Endothelial cell of umbilical vein (primary cell): ENCODE measurements around the gene ZNF385C. TPM values are rescaled to one million over a fixed set of nuclear protein-coding genes. Genes with fewer than 3 reads are reported as not detected.

ENCODE experiments used
- BruUV-seq: library from RNA; stranded (reverse); fragments of 400-500 nt; replicated peaks from 2 replicates; lab custom pipeline; 2021; lab: Mats Ljungman, UMichigan
- CTCF ChIA-PET: fragments of 300-600, 350-600 bp; sonication (Branson Sonifier 250); formaldehyde crosslinking; loops from one replicate; lab custom pipeline; 2021; ENCODE audit warnings: antibody characterized with exemption, inconsistent platforms; lab: Charles Lee
- POLR2A ChIA-PET: fragments of 300-600, 350-600 bp; sonication (Branson Sonifier 250); formaldehyde crosslinking; loops from one replicate; lab custom pipeline; 2021; ENCODE audit warnings: antibody characterized with exemption, inconsistent platforms; lab: Charles Lee
- DNase-seq: peaks from one replicate; pipeline ENCODE4 v3.0.0-alpha.2; 2011; ENCODE audit warnings: low read depth, low spot score
- FAIRE-seq: peaks from 2 replicates; lab custom pipeline; 2011; peaks lifted over from hg19 to GRCh38; lab: Jason Lieb, UNC
- H2AFZ ChIP-seq: 2 replicates; pipeline ENCODE4 v1.6.0; 2012; ENCODE audit warnings: low read depth, low read length, control low read depth, inconsistent platforms
- H3K27ac ChIP-seq: 2 replicates; pipeline ENCODE4 v1.5.1; 2011; ENCODE audit warnings: low read depth, mild to moderate bottlenecking, control low read depth, low read length, moderate library complexity; ENCODE audit not compliant: insufficient read depth
- H3K27me3 ChIP-seq, 2 experiments: 2 replicates each; pipeline versions ENCODE4 v1.6.0 to v1.6.1; 2011; ENCODE audit warnings: low read length in 2 of 2, mixed read lengths in 1 of 2; ENCODE audit not compliant: control insufficient read depth in 2 of 2, insufficient read depth in 2 of 2
- H3K36me3 ChIP-seq, 2 experiments: 2 replicates in 1 of 2; 3 replicates in 1 of 2; pipeline ENCODE4 v1.5.1; 2011; ENCODE audit warnings: low read length in 2 of 2, mild to moderate bottlenecking in 1 of 2, moderate library complexity in 1 of 2; ENCODE audit not compliant: control insufficient read depth in 2 of 2, insufficient read depth in 2 of 2; ENCODE audit errors: extremely low read depth in 1 of 2
- H3K4me1 ChIP-seq: 3 replicates; pipeline ENCODE4 v1.5.1; 2011; ENCODE audit warnings: mild to moderate bottlenecking, low read length; ENCODE audit not compliant: control insufficient read depth, insufficient read depth; ENCODE audit errors: extremely low read depth
- H3K4me2 ChIP-seq: 2 replicates; pipeline ENCODE4 v1.6.1; 2011; ENCODE audit warnings: low read length, control low read depth, mixed read lengths; ENCODE audit not compliant: insufficient read depth
- H3K4me3 ChIP-seq, 3 experiments: fragments of 200-600 bp in 1 of 3; sonication (generic), shearing (Covaris generic) in 1 of 3; replicated peaks in 1 of 3; 2 replicates each; pipeline ENCODE4 v1.5.1; 2011 to 2016; ENCODE audit warnings: control low read depth in 3 of 3, low read length in 3 of 3, mild to moderate bottlenecking in 2 of 3, inconsistent platforms in 1 of 3, low read depth in 1 of 3, moderate library complexity in 1 of 3; ENCODE audit not compliant: insufficient read depth in 1 of 3
- H3K79me2 ChIP-seq: 2 replicates; pipeline ENCODE4 v1.6.0; 2012; ENCODE audit warnings: low read length, inconsistent platforms; ENCODE audit not compliant: control insufficient read depth, insufficient read depth
- H3K9ac ChIP-seq: replicated peaks from 2 replicates; pipeline ENCODE3; 2011; ENCODE audit warnings: low read length, control low read depth; ENCODE audit not compliant: insufficient read depth; ENCODE audit errors: extremely low read depth
- H3K9me1 ChIP-seq: replicated peaks from 3 replicates; pipeline ENCODE4 v1.6.0; 2011; ENCODE audit warnings: mild to moderate bottlenecking, low read length; ENCODE audit not compliant: control insufficient read depth, insufficient read depth; ENCODE audit errors: extremely low read depth
- H3K9me3 ChIP-seq: replicated peaks from 2 replicates; pipeline ENCODE4 v1.5.1; 2012; ENCODE audit warnings: low read length, inconsistent platforms; ENCODE audit not compliant: control insufficient read depth, insufficient read depth
- H4K20me1 ChIP-seq: replicated peaks from 2 replicates; pipeline ENCODE3; 2011; ENCODE audit warnings: mild to moderate bottlenecking, low read length; ENCODE audit not compliant: control insufficient read depth, insufficient read depth; ENCODE audit errors: extremely low read depth
- CTCF ChIP-seq, 2 donors: IDR thresholded peaks; 1 replicate in 1 of 2; 2 replicates in 1 of 2; pipeline ENCODE4 v1.5.1; 2011; ENCODE audit warnings: low read length in 2 of 2, mild to moderate bottlenecking in 2 of 2, moderate library complexity in 2 of 2, control low read depth in 1 of 2, inconsistent platforms in 1 of 2, low read depth in 1 of 2; ENCODE audit not compliant: insufficient read depth in 1 of 2; ENCODE audit errors: extremely low read depth in 1 of 2
- EZH2 ChIP-seq: IDR thresholded peaks from 2 replicates; pipeline ENCODE4 v1.6.1; 2012; ENCODE audit warnings: borderline replicate concordance, low read depth, mild to moderate bottlenecking, moderate library complexity, low read length, inconsistent platforms; ENCODE audit not compliant: severe bottlenecking
- FOS ChIP-seq: IDR thresholded peaks from 2 replicates; pipeline ENCODE4 v1.6.1; 2011; ENCODE audit warnings: mild to moderate bottlenecking, low read length, moderate library complexity, borderline replicate concordance; ENCODE audit not compliant: insufficient read depth
- GATA2 ChIP-seq: IDR thresholded peaks from 2 replicates; pipeline ENCODE4 v1.7.0; 2011; ENCODE audit warnings: low read depth, mild to moderate bottlenecking, moderate library complexity, mixed read lengths, low read length; ENCODE audit not compliant: insufficient read length, insufficient read depth
- JUN ChIP-seq: IDR thresholded peaks from 2 replicates; pipeline ENCODE4 v1.6.1; 2011; ENCODE audit warnings: borderline replicate concordance, low read depth; ENCODE audit not compliant: insufficient read length, insufficient read depth
- MAX ChIP-seq: IDR thresholded peaks from 2 replicates; pipeline ENCODE4 v1.6.1; 2011; ENCODE audit not compliant: insufficient read depth, insufficient read length
- MYC ChIP-seq: IDR thresholded peaks from one replicate; pipeline ENCODE4 v1.6.1; 2011; ENCODE audit warnings: mild to moderate bottlenecking, low read depth, low read length
- POLR2A ChIP-seq: IDR thresholded peaks from 2 replicates; pipeline ENCODE4 v1.6.1; 2012; ENCODE audit warnings: low read depth, mild to moderate bottlenecking, control low read depth, low read length
- POLR2AphosphoS5 ChIP-seq: IDR thresholded peaks from 2 replicates; pipeline ENCODE4 v1.6.1; 2012; ENCODE audit warnings: low read depth, mild to moderate bottlenecking, control low read depth, low read length, moderate library complexity; ENCODE audit not compliant: insufficient read depth
- dilution Hi-C: fragments of 300-500 bp; cut with MboI; formaldehyde crosslinking; loops from one replicate; pipeline ENCODE4 v1.15.0; 2019; ENCODE audit warnings: low sequenced_read_pairs; ENCODE audit not compliant: extremely low pct_ligation_motif_present
- intact Hi-C: fragments of 100-400 bp; cut with micrococcal nuclease; formaldehyde crosslinking; loops from one replicate; pipeline ENCODE4 v1.10.0; 2022
- polyA plus RNA-seq, 4 experiments: library from polyadenylated mRNA; depleted of rRNA in 3 of 4; stranded (reverse) in 3 of 4; unstranded in 1 of 4; fragments of >200 nt; gene quantifications; 2 replicates each; pipeline versions ENCODE4 v1.2.1 to v1.2.3, GENCODE V29; 2011 to 2012; ENCODE audit warnings: missing spikeins in 1 of 4
- total RNA-seq: library from RNA; stranded (reverse); gene quantifications from 2 replicates; pipeline ENCODE4 v1.2.3, GENCODE V29; 2021

ZNF385C gene
- total and polyA plus RNA-seq, 2 donors (not counting 3 experiments of a cell fraction or from before 2014, with no cell fraction given), result 0.07 TPM; not detected in 1

- FAIRE-seq, result no peak
- H3K4me1 ChIP-seq, result no peaks in the 10 kb centered on the region
- peaks cover 30 to 44% of the 10 kb centered on the region in 2 experiments for H3K36me3 ChIP-seq
- dilution Hi-C loops, result no loop called here
- H3K4me3 ChIP-seq, result no peak overlapping the region
- POLR2A ChIA-PET, result interaction anchor here (0.6 kb wide), 1 partner anchor 19 kb away, joined by 8 read pairs; no protein-coding TSS in a partner anchor
- no peak for TF ChIP-seq MYC
- no peak for TF ChIP-seq POLR2A
- no peak for TF ChIP-seq MAX
- TF ChIP-seq FOS, result no peak
- no peak for TF ChIP-seq CTCF (IDR thresholded peaks at IDR 0.05; ENCODE audit: extremely low read depth in 1 of 2, insufficient read depth in 1 of 2, low read depth in 1 of 2, low read length in 2 of 2)
- no peak for TF ChIP-seq JUN
- TF ChIP-seq GATA2, result no peak
- TF ChIP-seq POLR2AphosphoS5, result no peak
- TF ChIP-seq EZH2, result no peak
- no TSS peak for BruUV-seq
- no peak overlapping the region for H3K9ac ChIP-seq
- H3K79me2 ChIP-seq, result no peaks in the 10 kb centered on the region
- no peaks in the 10 kb centered on the region for H3K9me1 ChIP-seq
- no peak overlapping the region for H3K4me2 ChIP-seq
- H3K9me3 ChIP-seq, result no peaks in the 10 kb centered on the region
- H4K20me1 ChIP-seq, result no peaks in the 10 kb centered on the region
- intact Hi-C loops, result no loop called here
- no peaks in the 10 kb centered on the region for H3K27me3 ChIP-seq
- DNase-seq, result no peak
- CTCF ChIA-PET, result interaction anchor here (1.8 kb wide), 2 partner anchors 8 to 14 kb away, joined by 3 to 4 read pairs; no protein-coding TSS in a partner anchor
- no peak overlapping the region for H3K27ac ChIP-seq
- no peak overlapping the region for H2AFZ ChIP-seq
Measured at GRCh38 chr17:41988418-41988817, 109.9 kb downstream of the ZNF385C start.
